ENCODE data around the gene PLEKHF1.
"Not testable (repeated sequence)": the region's sequence is repeated elsewhere in the genome, so short reads cannot be mapped to it uniquely, and the experiment has no call there.

Gene PLEKHF1

DNA sequence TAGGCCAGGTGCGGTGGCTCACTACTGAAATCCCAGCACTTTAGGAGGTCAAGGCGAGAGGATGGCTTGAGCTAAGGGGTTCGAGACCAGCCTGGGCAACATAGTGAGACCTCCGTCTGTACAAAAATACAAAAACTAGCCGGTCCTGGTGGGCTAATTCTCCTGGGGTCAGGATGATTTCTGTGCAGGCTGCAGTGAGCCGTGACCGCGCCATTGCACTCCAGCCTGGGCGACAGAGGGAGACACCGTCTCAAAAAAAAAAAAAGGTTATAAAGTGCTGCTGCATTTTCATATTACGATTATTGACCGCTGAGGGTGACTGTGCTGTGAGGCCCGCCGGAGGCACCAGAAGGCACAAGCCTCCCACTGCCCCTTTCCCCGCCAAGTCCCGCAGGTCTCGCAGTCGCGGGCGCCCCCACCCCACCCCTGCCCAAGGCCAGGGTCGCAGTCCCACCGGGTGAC is 477 bp upstream of the PLEKHF1 start:
- no peak for DNase-seq (ENCODE audit: low read depth)

DNA sequence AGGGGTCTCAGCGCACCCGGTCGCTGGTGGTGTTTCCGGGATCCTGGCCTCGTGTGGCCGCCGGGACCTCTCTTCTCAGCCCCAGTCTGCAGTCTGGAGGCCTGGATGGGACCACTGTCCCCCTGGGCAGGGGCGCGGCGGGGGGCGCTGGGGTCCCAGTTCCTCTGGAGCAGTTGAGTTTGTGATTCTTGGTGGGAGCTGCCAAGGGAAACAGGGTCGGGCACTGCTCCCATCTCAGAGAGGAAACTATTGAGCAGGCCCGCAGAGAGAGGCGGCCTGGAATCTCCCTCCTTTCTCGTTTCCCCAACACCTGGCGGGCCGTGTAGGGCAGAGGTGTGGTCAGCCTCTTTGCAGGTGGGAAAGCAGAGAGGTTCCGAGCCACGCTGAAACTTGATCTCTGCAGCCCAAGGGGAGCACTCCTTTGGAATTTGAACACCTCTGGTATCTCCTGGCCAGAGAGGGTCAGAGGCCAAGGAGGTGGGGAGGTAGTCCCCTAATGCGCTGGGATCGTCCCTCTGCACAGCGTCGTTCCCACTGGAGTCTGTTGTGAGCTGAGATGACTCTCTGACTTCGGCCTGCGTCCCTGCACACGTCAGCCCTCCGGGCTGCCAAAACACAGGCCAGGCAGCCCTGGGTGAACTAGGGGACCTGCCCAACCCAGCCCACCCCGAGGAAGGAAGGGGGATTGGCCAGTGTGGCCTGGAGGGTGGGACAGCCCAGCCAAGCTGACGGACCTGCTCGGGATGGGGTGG is 741 bp downstream of the PLEKHF1 start:
- no peak for DNase-seq (ENCODE audit: low read depth)

DNA sequence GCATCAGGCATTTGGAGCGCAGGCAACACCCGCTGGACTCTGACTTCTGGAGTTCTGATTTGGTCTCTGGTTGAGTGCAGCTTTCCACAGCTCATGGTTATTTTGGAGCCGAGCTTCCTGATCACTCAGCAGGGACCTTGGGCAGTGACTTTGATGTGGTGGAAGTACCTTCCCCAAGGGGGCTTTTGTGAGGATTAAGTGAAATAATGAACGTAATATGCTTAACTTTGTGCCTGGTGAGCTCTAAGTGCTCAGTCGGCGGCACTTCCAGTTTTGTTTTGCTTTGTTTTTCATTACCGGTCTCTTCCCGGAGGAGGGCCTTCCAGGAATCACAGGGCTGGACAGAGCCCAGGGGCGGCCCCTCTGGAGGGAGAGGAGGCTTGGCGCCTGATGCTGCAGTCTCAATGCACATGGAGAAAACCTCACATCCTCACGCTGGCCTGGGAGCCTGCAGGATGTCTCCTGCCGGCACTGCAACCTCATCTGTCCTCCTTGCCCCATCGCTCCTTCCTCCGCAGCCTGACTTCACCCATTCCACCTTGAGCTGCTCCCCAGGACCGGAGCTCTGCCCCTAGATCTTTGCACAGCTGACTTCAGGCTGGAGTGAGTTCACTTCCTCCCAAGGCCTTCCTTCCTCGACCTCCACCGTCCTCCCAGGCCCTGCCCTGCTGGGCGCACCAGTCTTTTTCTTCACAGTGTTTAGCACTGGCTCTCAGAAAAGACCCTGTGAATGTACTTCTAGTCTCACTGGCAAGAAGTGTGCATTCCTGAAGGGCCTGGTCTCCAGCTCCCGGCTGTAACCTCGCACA is 1.5 kb downstream of the PLEKHF1 start:
- DNase-seq (ENCODE audit: low read depth), result no peak

- no peak for DNase-seq (ENCODE audit: low read depth)
Measured at GRCh38 chr19:29667387-29667783, 2.1 kb downstream of the PLEKHF1 start.

GRCh38 chr19:29667901-29668341 is 2.7 kb downstream of the PLEKHF1 start:
- no peak for DNase-seq (ENCODE audit: low read depth)

DNA sequence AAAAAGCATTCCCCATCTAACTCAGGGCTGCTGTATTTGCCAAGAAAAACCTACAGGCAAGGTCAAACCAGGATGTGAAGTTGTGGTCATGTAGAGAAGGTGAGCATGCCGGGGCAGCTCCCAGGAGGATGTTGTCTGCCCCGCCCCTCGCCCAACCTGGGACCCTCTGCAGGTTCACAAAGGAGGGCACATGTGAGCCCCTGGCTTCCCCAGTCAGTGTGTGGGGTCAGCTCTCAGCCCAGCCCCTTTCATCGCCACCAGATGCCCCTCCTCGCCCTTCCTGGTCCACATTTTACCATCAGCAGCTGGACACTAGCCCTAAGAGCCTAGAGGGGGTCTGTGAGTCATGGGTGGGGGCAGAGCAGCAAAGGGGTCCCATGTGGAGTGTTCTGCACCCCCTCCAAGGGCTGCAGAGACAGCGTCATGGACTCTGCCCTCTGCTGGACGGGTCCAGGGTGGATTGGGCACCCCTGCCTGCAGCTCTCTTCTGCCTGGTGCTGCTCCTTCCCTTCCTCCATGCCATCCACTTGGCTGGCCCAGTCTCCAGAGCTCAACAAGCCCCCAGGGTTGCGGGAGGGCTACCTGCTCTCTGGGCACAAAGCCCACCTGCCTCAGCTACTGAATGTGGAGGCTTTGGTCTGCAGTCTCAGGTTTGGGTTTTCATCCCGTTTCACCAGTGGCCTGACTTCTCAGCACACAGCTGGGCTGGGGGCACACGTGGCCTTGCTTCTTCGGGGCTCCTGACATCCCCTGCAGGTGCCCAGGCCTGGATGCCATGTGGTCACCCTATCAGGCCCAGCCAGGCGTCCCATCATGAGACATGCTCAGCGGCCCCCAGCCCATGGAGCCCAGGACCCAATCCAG is 3.7 kb downstream of the PLEKHF1 start:
- DNase-seq (ENCODE audit: low read depth), result no peak

- no peak for DNase-seq (ENCODE audit: low read depth)
Measured at GRCh38 chr19:29670255-29670654, 5.0 kb downstream of the PLEKHF1 start.

DNA sequence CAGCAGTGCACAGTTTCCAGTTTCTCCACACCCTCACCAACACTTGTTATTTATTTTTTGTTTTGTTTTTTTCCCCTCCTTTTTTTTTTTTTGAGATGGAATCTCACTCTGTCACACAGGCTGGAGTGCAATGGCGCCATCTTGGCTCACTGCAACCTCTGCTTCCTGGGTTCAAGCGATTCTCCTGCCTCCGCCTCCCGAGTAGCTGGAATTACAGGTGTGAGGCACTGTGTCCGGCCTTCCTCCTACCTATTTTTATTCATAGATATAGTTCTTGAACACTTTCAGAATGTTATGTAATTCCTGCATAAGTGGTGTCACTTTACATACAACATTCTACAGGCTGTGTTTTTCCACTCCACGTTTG is 5.7 kb downstream of the PLEKHF1 start:
- DNase-seq (ENCODE audit: low read depth), result not testable (repeated sequence)

- no peak for DNase-seq (ENCODE audit: low read depth)
Measured at GRCh38 chr19:29671393-29672160, 6.3 kb downstream of the PLEKHF1 start.

- no peak for DNase-seq (ENCODE audit: low read depth)
Measured at GRCh38 chr19:29672319-29672932, 7.2 kb downstream of the PLEKHF1 start.

- no peak for DNase-seq (ENCODE audit: low read depth)
Measured at GRCh38 chr19:29672933-29673336, 7.7 kb downstream of the PLEKHF1 start.

DNA sequence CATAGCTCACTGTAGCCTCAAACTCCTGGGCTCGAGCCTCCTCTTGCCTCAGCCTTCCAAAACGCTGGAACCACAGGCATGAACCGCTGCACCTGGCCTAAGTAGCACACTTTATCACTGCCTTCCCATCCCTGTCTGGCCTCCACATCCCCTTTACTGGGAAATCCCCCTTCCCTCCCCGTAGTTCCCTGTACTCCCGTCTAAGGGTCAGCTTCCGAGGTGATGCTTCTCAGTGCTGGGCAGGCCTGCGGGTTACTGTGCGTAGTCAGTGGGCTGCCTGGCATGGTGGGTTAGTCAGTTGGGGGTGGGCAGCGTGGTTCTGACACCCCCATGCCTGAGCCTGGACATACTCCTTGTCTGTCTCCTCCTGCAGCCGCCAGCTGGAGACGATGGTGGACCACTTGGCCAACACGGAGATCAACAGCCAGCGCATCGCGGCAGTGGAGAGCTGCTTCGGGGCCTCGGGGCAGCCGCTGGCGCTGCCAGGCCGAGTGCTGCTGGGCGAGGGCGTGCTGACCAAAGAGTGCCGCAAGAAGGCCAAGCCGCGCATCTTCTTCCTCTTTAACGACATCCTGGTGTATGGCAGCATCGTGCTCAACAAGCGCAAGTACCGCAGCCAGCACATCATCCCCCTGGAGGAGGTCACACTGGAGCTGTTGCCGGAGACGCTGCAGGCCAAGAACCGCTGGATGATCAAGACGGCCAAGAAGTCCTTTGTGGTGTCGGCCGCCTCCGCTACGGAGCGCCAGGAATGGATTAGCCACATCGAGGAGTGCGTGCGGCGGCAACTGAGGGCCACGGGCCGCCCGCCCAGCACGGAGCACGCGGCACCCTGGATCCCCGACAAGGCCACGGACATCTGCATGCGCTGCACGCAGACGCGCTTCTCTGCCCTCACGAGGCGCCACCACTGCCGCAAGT is 8.4 kb downstream of the PLEKHF1 start:
- DNase-seq (ENCODE audit: low read depth), result no peak

- DNase-seq (ENCODE audit: low read depth), result no peak
Measured at GRCh38 chr19:29674374-29675119, 9.3 kb downstream of the PLEKHF1 start.

DNA sequence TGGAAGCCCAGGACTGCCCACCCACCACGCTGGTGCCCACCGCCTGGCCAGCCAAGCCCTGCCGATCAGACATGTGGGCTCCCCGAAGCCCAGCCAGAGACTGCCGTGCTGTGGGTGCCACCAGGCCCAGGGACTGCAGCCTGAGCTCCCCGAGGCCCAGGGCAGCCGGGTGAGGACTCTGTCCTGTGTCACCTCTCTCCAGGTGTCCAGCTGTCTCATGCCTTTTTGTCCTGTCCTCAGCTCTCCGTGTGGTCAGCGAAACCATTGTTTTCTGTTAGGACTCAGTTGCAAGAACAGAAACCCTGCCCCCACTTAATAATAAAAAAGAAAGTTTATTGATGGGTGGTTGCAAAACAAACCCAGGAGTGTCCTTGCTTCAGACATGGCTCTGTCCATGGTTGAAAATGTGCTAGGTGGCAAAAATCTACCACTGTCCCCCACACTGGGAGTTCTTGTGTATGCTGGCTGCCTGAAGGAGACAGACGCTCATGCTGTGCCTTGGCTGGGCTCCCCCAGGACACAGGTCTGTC is 9.9 kb downstream of the PLEKHF1 start:
- no peak for DNase-seq (ENCODE audit: low read depth)

- DNase-seq (ENCODE audit: low read depth), result no peak
Measured at GRCh38 chr19:29675650-29676186, 10.5 kb downstream of the PLEKHF1 start.

DNA sequence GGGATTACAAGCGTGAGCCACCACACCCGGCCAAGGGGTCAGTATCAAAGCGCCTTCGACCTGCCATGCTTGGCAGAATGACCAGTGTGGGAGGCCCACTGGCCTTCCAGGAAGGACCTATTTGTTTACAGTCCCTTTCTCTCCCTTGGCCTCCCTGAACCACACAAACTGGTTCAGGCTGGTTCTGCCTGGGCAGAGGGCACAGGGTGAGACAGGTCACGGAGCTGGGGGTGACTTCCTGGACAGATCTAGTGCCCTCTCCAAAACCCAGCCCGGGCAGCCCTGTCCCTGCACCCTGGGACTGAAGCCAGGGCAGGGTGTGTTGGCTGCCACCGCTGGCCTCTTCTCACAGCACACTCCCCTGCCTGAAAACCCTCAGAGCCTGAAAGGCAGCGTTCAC is 11.3 kb downstream of the PLEKHF1 start:
- DNase-seq (ENCODE audit: low read depth), result no peak

DNA sequence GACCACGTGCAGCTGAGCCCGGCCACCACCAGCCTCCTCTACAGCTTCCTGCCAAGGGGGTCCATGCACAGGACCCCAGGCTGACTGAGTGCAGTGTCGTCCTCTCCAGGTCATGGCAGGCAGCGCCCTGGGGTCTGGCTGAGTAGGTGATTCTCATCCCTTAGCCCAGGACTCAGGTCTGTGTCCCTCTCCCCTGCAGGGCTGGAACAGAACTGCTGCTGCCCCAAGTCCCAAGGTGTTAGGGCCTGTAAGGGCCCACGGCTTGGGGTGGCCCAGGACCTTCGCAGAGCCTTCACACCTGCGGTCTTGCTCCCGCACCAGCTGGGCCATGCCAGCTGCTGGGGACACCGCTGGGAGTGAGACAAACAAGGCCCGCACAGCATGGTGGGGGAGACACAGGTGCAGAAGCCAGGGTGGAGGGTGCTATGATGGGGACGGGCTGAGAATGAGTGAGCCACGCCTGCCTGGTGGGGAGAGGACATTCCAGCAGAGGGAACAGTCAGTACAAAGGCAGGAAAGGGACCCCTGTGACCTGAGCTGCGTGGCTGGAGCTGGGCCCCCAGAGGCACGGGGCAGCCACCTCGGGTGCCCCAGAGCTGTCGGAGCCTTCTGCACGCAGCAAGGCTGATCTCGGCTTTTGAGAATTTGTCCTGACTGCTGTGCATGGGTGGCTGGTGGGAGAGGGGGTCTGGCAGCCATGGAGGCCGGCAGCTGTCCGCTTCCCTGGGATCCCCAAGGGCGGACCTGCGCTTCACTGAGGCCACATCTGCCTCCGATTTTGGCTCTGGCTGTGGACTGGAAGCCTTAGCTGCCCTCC is 11.9 kb downstream of the PLEKHF1 start:
- DNase-seq (ENCODE audit: low read depth), result no peak
